ENCODE data around the gene KIF18B. TPM values are rescaled to one million over a fixed set of nuclear protein-coding genes. Genes with fewer than 3 reads are reported as not detected.
A peak's percentile ranks its signal among the peaks of the same experiment; 100 is the strongest.

KIF18B gene
- total RNA-seq, 1 experiment from 2014 or later, result 82.2 TPM

GRCh38 chr17:44875761-44876160 is 71.8 kb downstream of the KIF18B start (continued):
- no peak for TF ChIP-seq SMAD3 (CRISPR knock-in tag; IDR thresholded peaks at IDR 0.05; ENCODE audit: borderline replicate concordance)
- no peak for TF ChIP-seq RORB (CRISPR knock-in tag; IDR thresholded peaks at IDR 0.05)
- no peak for TF ChIP-seq ZMAT4 (CRISPR knock-in tag; IDR thresholded peaks at IDR 0.05)
- no peak for TF ChIP-seq NR2C2 (CRISPR knock-in tag; IDR thresholded peaks at IDR 0.05)
- TF ChIP-seq ZNF512 (CRISPR knock-in tag; IDR thresholded peaks at IDR 0.05; ENCODE audit: borderline replicate concordance), result no peak
- TF ChIP-seq ETV6 (CRISPR knock-in tag; IDR thresholded peaks at IDR 0.05), result no peak
- TF ChIP-seq GRHL2 (CRISPR knock-in tag; IDR thresholded peaks at IDR 0.05; ENCODE audit: insufficient replicate concordance, severe bottlenecking), result no peak
- no peak for TF ChIP-seq STAT6 (CRISPR knock-in tag; conservative IDR thresholded peaks at IDR 0.05; ENCODE audit: low read depth)
- no peak for TF ChIP-seq NFE2L1 (CRISPR knock-in tag; IDR thresholded peaks at IDR 0.05)

Small RNA genes lying within 50 kb of the gene (microRNA-seq; reads per million reads assigned to microRNA genes)
- gene MIR6783 (ENCODE audit: borderline number of aligned reads), result 10.1 reads per million, percentile 26 among the genes with 10 or more reads in this experiment

Other genes with a start within 250 kb of the KIF18B start
- 32.2 to 35.5 TPM (median 32.9 TPM) in 3 replicates for gene DBF4B, start 239.1 kb downstream of the KIF18B start, total RNA-seq (2021)
- gene ADAM11, start 188.8 kb downstream of the KIF18B start, total RNA-seq (2021), result 3.0 to 4.1 TPM (median 3.2 TPM) in 3 replicates
- 102 to 107 TPM (median 104 TPM) in 3 replicates for gene GJC1, start 117.5 kb downstream of the KIF18B start, total RNA-seq (2021)
- not detected in 3 replicates for gene HIGD1B, start 99.9 kb downstream of the KIF18B start, total RNA-seq (2021)
- gene EFTUD2, start 48.3 kb downstream of the KIF18B start, total RNA-seq (2021), result 128 to 162 TPM (median 148 TPM) in 3 replicates
- gene GFAP, start 32.3 kb downstream of the KIF18B start, total RNA-seq (2021), result 1.5 to 2.2 TPM (median 1.6 TPM) in 3 replicates
- 13.4 to 16.8 TPM (median 15.6 TPM) in 3 replicates for gene C1QL1, start 20.5 kb upstream of the KIF18B start, total RNA-seq (2021)
- gene DCAKD, start 103.9 kb upstream of the KIF18B start, total RNA-seq (2021), result 57.7 to 59.2 TPM (median 58.7 TPM) in 3 replicates
- gene NMT1, start 113.5 kb upstream of the KIF18B start, total RNA-seq (2021), result 152 to 162 TPM (median 153 TPM) in 3 replicates
- 45.9 to 55.8 TPM (median 55.8 TPM) in 3 replicates for gene PLCD3, start 184.7 kb upstream of the KIF18B start, total RNA-seq (2021)
- gene ACBD4, start 187.9 kb upstream of the KIF18B start, total RNA-seq (2021), result 12.7 to 21.0 TPM (median 21.0 TPM) in 3 replicates
- 29.6 to 36.9 TPM (median 35.2 TPM) in 3 replicates for gene HEXIM1, start 200.7 kb upstream of the KIF18B start, total RNA-seq (2021)
- gene HEXIM2, start 214.1 kb upstream of the KIF18B start, total RNA-seq (2021), result 11.9 to 16.1 TPM (median 12.2 TPM) in 3 replicates